ENCODE results near the gene CCDC69. TPM values are rescaled to one million over a fixed set of nuclear protein-coding genes. Genes with fewer than 3 reads are reported as not detected.

Gene CCDC69
- total and polyA plus RNA-seq, 8 donors: 6.8 to 66.4 (median 9.8) TPM

- no peak for ATAC-seq
- Histone ChIP-seq H3K36me3 (peaks cover 0 to 66% of the 10 kb centered on the region in 2 donors), H3K4me1 (peaks cover 0 to 44% of the 10 kb centered on the region in 2 donors)
Observed at GRCh38 chr5:151144922-151145321, 79.0 kb downstream of the CCDC69 start.

GRCh38 chr5:151144275-151144674 lies 79.6 kb downstream of the CCDC69 start:
- no peaks in the 10 kb centered on the region for H3K27me3 ChIP-seq
- DNase-seq: no peak
- H3K36me3 ChIP-seq: peaks cover 0 to 73% of the 10 kb centered on the region in 2 donors
- peaks cover 0 to 37% of the 10 kb centered on the region in 2 donors for H3K4me1 ChIP-seq
- H3K9me3 ChIP-seq: no peaks in the 10 kb centered on the region
- H3K4me3 ChIP-seq: no peak overlapping the region
- intact Hi-C loops (cut with DNase I): no loop called here
- TF ChIP-seq CTCF (IDR thresholded peaks at IDR 0.05): no peak
- ATAC-seq: no peak
- no peak overlapping the region for H3K27ac ChIP-seq

More at GRCh38 chr5:151144922-151145321, 79.0 kb downstream of the CCDC69 start:
- DNase-seq: no peak
- Histone ChIP-seq H3K4me3 (no peak overlapping the region), H3K27me3 (no peaks in the 10 kb centered on the region), H3K9me3 (no peaks in the 10 kb centered on the region), H3K27ac (no peak overlapping the region)
- intact Hi-C loops (cut with DNase I): no loop called here
- TF ChIP-seq CTCF (IDR thresholded peaks at IDR 0.05): no peak

GRCh38 chr5:151143645-151144044 lies 80.2 kb downstream of the CCDC69 start:
- peaks cover 0 to 32% of the 10 kb centered on the region in 2 donors for H3K4me1 ChIP-seq
- H3K27me3 ChIP-seq: no peaks in the 10 kb centered on the region
- ATAC-seq (no peak), DNase-seq (no peak)
- no peak overlapping the region for H3K27ac ChIP-seq
- peaks cover 0 to 79% of the 10 kb centered on the region in 2 donors for H3K36me3 ChIP-seq
- H3K4me3 ChIP-seq: no peak overlapping the region
- H3K9me3 ChIP-seq: no peaks in the 10 kb centered on the region
- TF ChIP-seq CTCF (IDR thresholded peaks at IDR 0.05): no peak
- intact Hi-C loops (cut with DNase I): no loop called here

DNA sequence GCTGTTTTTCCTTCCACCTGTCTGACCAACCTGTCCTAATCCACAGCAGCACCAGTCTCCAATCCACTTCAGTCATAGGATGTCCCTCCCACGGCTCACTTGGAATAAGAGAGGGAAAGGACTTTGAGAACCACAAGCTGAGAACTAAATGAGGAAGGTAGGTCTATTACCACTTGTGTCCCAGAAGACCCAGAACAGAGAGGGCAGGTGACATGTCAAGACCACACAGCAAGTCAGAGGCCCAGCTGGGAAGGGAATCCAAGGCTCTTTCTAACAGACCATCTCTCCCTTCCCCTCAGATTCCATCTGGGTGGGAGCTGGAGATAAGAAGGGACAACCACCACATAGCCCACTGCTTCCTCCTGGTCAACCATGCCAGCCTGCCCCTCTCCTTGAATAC lies 81.0 kb downstream of the CCDC69 start:
- no peaks in the 10 kb centered on the region for H3K27me3 ChIP-seq
- no peak for DNase-seq
- H3K4me1 ChIP-seq: peaks cover 0 to 28% of the 10 kb centered on the region in 2 donors
- no peak for ATAC-seq
- H3K27ac ChIP-seq: no peak overlapping the region
- no peak for TF ChIP-seq CTCF (IDR thresholded peaks at IDR 0.05)
- no peaks in the 10 kb centered on the region for H3K9me3 ChIP-seq
- H3K36me3 ChIP-seq: peaks cover 0 to 86% of the 10 kb centered on the region in 2 donors
- intact Hi-C loops (cut with DNase I): no loop called here
- no peak overlapping the region for H3K4me3 ChIP-seq

- Histone ChIP-seq H3K4me1 (peaks cover 0 to 18% of the 10 kb centered on the region in 2 donors), H3K36me3 (peaks cover 0 to 88% of the 10 kb centered on the region in 2 donors), H3K27ac (no peak overlapping the region), H3K4me3 (no peak overlapping the region), H3K27me3 (no peaks in the 10 kb centered on the region), H3K9me3 (no peaks in the 10 kb centered on the region)
- DNase-seq (no peak), ATAC-seq (peak; percentile 30)
- no peak for TF ChIP-seq CTCF (IDR thresholded peaks at IDR 0.05)
- intact Hi-C loops (cut with DNase I): no loop called here
Observed at GRCh38 chr5:151141535-151141934, 82.4 kb downstream of the CCDC69 start.

Measured in left lung (tissue), 10 donors.